Measurements from ENCODE around the gene PIK3R6. TPM values are rescaled to one million over a fixed set of nuclear protein-coding genes. Genes with fewer than 3 reads are reported as not detected.

PIK3R6 gene
- polyA plus RNA-seq, 1 of the 3 experiments (the other 2 are of a cell fraction) = 0.03 TPM

DNA sequence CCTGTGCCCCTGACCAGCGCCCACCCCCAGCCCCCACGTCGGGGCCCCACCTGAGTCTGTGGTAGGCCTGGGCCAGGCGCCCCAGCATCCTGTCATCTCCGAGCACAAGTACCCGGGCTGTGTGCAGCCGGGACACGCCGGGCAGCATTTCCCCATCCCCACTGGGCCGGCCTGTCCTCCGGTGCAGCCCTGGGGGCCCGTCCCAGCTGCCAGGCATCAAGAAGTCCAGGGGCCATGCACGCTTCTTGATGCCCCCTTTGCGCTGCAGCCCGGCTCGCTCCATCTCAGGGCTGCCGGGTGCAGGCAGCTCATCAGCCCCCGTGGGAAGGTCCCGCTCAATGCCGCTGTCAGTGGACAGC is 39.0 kb downstream of the PIK3R6 start:
- WGBS (ENCODE audit: low lambda C conversion rate) = 14% methylated on average over 11 of the region's 20 CpGs
- H3K27ac ChIP-seq (ENCODE audit: low read depth in 2 of 2, low read length in 1 of 2) = no peak overlapping the region
- peaks cover 8% of the 10 kb centered on the region; the same call in 1 of the 2 replicates for H3K9me3 ChIP-seq
- no peaks in the 10 kb centered on the region for H3K4me1 ChIP-seq (ENCODE audit: control insufficient read depth in 1 of 2, insufficient read depth in 2 of 2, low read depth in 1 of 2, low read length in 1 of 2)
- H2AFZ ChIP-seq (ENCODE audit: low read depth) = no peak overlapping the region
- no peak for TF ChIP-seq GATA2 (CRISPR knock-in tag; IDR thresholded peaks at IDR 0.05)
- TF ChIP-seq JUND (IDR thresholded peaks at IDR 0.05) = no peak
- TF ChIP-seq, protein P1, sequence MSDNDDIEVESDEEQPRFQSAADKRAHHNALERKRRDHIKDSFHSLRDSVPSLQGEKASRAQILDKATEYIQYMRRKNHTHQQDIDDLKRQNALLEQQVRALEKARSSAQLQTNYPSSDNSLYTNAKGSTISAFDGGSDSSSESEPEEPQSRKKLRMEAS (IDR thresholded peaks at IDR 0.05; ENCODE audit: low read depth) = no peak
- no peak for TF ChIP-seq EZH2phosphoT487 (IDR thresholded peaks at IDR 0.05; ENCODE audit: borderline replicate concordance, low read depth)
- DNase-seq = no peak
- H3F3A ChIP-seq (replicated peaks; ENCODE audit: insufficient read depth) = no peaks in the 10 kb centered on the region
- no peaks in the 10 kb centered on the region for H3K9me2 ChIP-seq
- no peaks in the 10 kb centered on the region for H3K79me2 ChIP-seq (ENCODE audit: insufficient read depth)
- POLR2A ChIA-PET = no interaction called here
- H3K9ac ChIP-seq = no peak overlapping the region
- no peak overlapping the region for H3K4me3 ChIP-seq (ENCODE audit: low read depth in 2 of 2, low read length in 1 of 2)
- CTCF ChIA-PET = no interaction called here
- H4K20me1 ChIP-seq (ENCODE audit: insufficient read depth) = no peaks in the 10 kb centered on the region
- H3K27me3 ChIP-seq (ENCODE audit: insufficient read depth) = peaks cover 56% of the 10 kb centered on the region
- H3K36me3 ChIP-seq (replicated peaks in 1 of 2; ENCODE audit: control insufficient read depth in 1 of 2, insufficient read depth in 2 of 2, low read length in 1 of 2) = no peaks in the 10 kb centered on the region
- no peak overlapping the region for H3K4me2 ChIP-seq

DNA sequence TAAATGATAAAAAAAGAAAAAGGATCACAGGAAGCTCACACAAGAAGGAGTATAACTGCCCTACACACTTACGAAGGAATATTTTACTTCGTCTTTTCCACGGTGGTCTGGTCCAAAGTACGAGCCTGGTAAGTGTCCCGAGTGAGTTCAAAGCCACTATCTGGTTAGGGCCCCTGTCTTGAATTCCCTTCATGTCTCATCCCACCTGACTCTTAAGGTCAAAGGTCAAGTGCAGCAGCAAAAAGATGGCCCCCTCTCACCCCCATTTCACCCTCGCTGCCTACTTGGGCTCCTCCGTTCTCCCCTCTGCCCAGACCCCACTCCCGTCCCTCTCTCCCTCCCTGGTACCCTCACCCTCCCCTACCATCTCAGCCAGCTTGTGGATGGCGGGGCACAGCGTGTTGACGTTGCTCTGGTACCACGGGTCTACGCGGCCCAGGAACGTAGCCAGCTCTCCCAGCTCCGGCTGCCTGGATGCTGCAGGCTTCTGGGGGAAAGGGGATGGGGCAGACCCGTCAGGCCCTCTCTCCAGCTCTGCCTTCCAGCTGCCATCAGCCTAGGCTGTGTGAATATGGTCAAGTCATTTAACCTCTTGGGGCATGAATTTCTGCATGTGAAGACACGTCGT is 40.6 kb downstream of the PIK3R6 start:
- TF ChIP-seq, protein P2, sequence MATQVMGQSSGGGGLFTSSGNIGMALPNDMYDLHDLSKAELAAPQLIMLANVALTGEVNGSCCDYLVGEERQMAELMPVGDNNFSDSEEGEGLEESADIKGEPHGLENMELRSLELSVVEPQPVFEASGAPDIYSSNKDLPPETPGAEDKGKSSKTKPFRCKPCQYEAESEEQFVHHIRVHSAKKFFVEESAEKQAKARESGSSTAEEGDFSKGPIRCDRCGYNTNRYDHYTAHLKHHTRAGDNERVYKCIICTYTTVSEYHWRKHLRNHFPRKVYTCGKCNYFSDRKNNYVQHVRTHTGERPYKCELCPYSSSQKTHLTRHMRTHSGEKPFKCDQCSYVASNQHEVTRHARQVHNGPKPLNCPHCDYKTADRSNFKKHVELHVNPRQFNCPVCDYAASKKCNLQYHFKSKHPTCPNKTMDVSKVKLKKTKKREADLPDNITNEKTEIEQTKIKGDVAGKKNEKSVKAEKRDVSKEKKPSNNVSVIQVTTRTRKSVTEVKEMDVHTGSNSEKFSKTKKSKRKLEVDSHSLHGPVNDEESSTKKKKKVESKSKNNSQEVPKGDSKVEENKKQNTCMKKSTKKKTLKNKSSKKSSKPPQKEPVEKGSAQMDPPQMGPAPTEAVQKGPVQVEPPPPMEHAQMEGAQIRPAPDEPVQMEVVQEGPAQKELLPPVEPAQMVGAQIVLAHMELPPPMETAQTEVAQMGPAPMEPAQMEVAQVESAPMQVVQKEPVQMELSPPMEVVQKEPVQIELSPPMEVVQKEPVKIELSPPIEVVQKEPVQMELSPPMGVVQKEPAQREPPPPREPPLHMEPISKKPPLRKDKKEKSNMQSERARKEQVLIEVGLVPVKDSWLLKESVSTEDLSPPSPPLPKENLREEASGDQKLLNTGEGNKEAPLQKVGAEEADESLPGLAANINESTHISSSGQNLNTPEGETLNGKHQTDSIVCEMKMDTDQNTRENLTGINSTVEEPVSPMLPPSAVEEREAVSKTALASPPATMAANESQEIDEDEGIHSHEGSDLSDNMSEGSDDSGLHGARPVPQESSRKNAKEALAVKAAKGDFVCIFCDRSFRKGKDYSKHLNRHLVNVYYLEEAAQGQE (IDR thresholded peaks at IDR 0.05; ENCODE audit: low read depth, low read length) = no peak
- ChIA-PET CTCF (interaction anchor here (2.1 kb wide), 1 partner anchor 68 kb away, joined by 7 read pairs; no protein-coding TSS in a partner anchor), POLR2A (no interaction called here)
- Histone ChIP-seq H3K9ac (no peak overlapping the region), H3K4me3 (ENCODE audit: low read depth in 2 of 2, low read length in 1 of 2) (no peak overlapping the region), H3K9me2 (no peaks in the 10 kb centered on the region), H3K36me3 (replicated peaks in 1 of 2; ENCODE audit: control insufficient read depth in 1 of 2, insufficient read depth in 2 of 2, low read length in 1 of 2) (no peaks in the 10 kb centered on the region), H2AFZ (ENCODE audit: low read depth) (no peak overlapping the region), H3K27ac (ENCODE audit: low read depth in 2 of 2, low read length in 1 of 2) (no peak overlapping the region), H3K4me2 (no peak overlapping the region), H4K20me1 (ENCODE audit: insufficient read depth) (no peaks in the 10 kb centered on the region), H3K79me2 (ENCODE audit: insufficient read depth) (no peaks in the 10 kb centered on the region), H3K9me3 (peaks cover 8% of the 10 kb centered on the region; the same call in 1 of the 2 replicates), H3K27me3 (ENCODE audit: insufficient read depth) (peaks cover 47% of the 10 kb centered on the region), H3F3A (replicated peaks; ENCODE audit: insufficient read depth) (no peaks in the 10 kb centered on the region), H3K4me1 (ENCODE audit: control insufficient read depth in 1 of 2, insufficient read depth in 2 of 2, low read depth in 1 of 2, low read length in 1 of 2) (no peaks in the 10 kb centered on the region)
- no peak for DNase-seq
- WGBS (ENCODE audit: low lambda C conversion rate) = 46% methylated on average over 15 of the region's 19 CpGs

DNA sequence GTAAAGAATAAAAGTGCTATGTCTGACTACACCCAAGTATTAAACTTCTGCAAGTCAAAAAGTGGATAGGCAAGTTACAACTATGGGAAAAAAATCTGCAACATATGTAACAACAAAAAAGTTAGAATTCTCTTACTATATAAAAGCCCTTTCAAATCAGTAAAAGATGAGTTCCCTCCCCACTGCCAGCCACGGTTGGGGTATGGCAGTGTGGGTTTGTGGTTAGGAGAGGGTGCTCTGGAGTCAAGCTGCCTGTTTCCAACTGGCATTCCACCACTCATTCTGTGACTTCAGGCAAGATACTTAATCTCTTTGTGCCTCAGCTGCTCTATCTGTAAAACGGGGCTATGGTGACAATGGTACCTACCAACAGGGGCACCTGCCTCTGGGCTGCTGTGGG is 41.7 kb downstream of the PIK3R6 start:
- H3K4me1 ChIP-seq (ENCODE audit: control insufficient read depth in 1 of 2, insufficient read depth in 2 of 2, low read depth in 1 of 2, low read length in 1 of 2) = no peaks in the 10 kb centered on the region
- H3K4me2 ChIP-seq = no peak overlapping the region
- H3K36me3 ChIP-seq (replicated peaks in 1 of 2; ENCODE audit: control insufficient read depth in 1 of 2, insufficient read depth in 2 of 2, low read length in 1 of 2) = no peaks in the 10 kb centered on the region
- H3K9me2 ChIP-seq = no peaks in the 10 kb centered on the region
- H3K79me2 ChIP-seq (ENCODE audit: insufficient read depth) = no peaks in the 10 kb centered on the region
- no peak for DNase-seq
- H3K27ac ChIP-seq (ENCODE audit: low read depth in 2 of 2, low read length in 1 of 2) = no peak overlapping the region
- no peak overlapping the region for H2AFZ ChIP-seq (ENCODE audit: low read depth)
- POLR2A ChIA-PET = no interaction called here
- no peak overlapping the region for H3K9ac ChIP-seq
- TF ChIP-seq, protein P3, sequence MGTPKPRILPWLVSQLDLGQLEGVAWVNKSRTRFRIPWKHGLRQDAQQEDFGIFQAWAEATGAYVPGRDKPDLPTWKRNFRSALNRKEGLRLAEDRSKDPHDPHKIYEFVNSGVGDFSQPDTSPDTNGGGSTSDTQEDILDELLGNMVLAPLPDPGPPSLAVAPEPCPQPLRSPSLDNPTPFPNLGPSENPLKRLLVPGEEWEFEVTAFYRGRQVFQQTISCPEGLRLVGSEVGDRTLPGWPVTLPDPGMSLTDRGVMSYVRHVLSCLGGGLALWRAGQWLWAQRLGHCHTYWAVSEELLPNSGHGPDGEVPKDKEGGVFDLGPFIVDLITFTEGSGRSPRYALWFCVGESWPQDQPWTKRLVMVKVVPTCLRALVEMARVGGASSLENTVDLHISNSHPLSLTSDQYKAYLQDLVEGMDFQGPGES (IDR thresholded peaks at IDR 0.05; ENCODE audit: low read depth, low read length) = no peak
- no peak for TF ChIP-seq GATA2 (CRISPR knock-in tag; IDR thresholded peaks at IDR 0.05)
- TF ChIP-seq, protein P4, sequence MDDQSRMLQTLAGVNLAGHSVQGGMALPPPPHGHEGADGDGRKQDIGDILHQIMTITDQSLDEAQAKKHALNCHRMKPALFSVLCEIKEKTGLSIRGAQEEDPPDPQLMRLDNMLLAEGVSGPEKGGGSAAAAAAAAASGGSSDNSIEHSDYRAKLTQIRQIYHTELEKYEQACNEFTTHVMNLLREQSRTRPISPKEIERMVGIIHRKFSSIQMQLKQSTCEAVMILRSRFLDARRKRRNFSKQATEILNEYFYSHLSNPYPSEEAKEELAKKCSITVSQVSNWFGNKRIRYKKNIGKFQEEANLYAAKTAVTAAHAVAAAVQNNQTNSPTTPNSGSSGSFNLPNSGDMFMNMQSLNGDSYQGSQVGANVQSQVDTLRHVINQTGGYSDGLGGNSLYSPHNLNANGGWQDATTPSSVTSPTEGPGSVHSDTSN (IDR thresholded peaks at IDR 0.05) = no peak
- no peak for TF ChIP-seq TEAD4 (IDR thresholded peaks at IDR 0.05; ENCODE audit: borderline replicate concordance, insufficient read depth)
- no peak for TF ChIP-seq FOXM1 (IDR thresholded peaks at IDR 0.05; ENCODE audit: low read depth)
- no peak for TF ChIP-seq RFX5 (IDR thresholded peaks at IDR 0.05; ENCODE audit: low read length)
- TF ChIP-seq EP300 (IDR thresholded peaks at IDR 0.05; ENCODE audit: borderline replicate concordance in 1 of 2, low read depth in 1 of 2, low read length in 1 of 2) = no peak
- H3K4me3 ChIP-seq (ENCODE audit: low read depth in 2 of 2, low read length in 1 of 2) = no peak overlapping the region
- CTCF ChIA-PET = interaction anchor here (1.0 to 2.1 kb wide), 2 partner anchors 14 to 69 kb away, joined by 3 to 7 read pairs; no protein-coding TSS in a partner anchor
- 0% methylated on average over 2 of the region's 2 CpGs for WGBS (ENCODE audit: low lambda C conversion rate)
- no peaks in the 10 kb centered on the region for H4K20me1 ChIP-seq (ENCODE audit: insufficient read depth)
- no peaks in the 10 kb centered on the region for H3F3A ChIP-seq (replicated peaks; ENCODE audit: insufficient read depth)
- H3K9me3 ChIP-seq = peaks cover 8% of the 10 kb centered on the region; the same call in 1 of the 2 replicates
- peaks cover 39% of the 10 kb centered on the region for H3K27me3 ChIP-seq (ENCODE audit: insufficient read depth)
